ENCODE results near the gene ZNF407.

GRCh38 chr18:75045272-75045671, 447.6 kb downstream of the ZNF407 start:
- TF ChIP-seq POLR2A (IDR thresholded peaks at IDR 0.05) (no peak), CTCF (IDR thresholded peaks at IDR 0.05) (no peak)
